T-cell (primary cell): Measurements from ENCODE around the gene REV1. TPM values are rescaled to one million over a fixed set of nuclear protein-coding genes. Genes with fewer than 3 reads are reported as not detected.
A peak's percentile ranks its signal among the peaks of the same experiment; 100 is the strongest.

ENCODE experiments used
- ATAC-seq, 4 experiments: fragments of 200-7000 bp in 3 of 4; fragments of 150-1000 bp in 1 of 4; cut with Tn5 transposase; replicated peaks in 1 of 4; 1 replicate in 3 of 4; 2 replicates in 1 of 4; pipeline ENCODE4 v1.10.0; 2021; ENCODE audit warnings: moderate library complexity in 3 of 4, mild to moderate bottlenecking in 2 of 4, moderate number of reproducible peaks in 1 of 4
- CTCF ChIA-PET, 2 donors: fragments of 300-600 bp; sonication (Branson Sonifier 250); formaldehyde crosslinking; loops; one replicate each; lab custom pipeline; 2022; ENCODE audit warnings: antibody characterized with exemption in 2 of 2; lab: Charles Lee
- POLR2A ChIA-PET, 2 donors: fragments of 300-600 bp; sonication (Branson Sonifier 250); formaldehyde crosslinking; loops; one replicate each; lab custom pipeline; 2022; ENCODE audit warnings: antibody characterized with exemption in 2 of 2; lab: Charles Lee
- DNase-seq, 35 experiments: peaks; one replicate each; pipeline versions ENCODE4 v3.0.0 to v3.0.0-alpha.2; 2013 to 2023
- H3K27ac ChIP-seq: one replicate; pipeline ENCODE4 v1.5.1; 2013; ENCODE audit warnings: low read length
- H3K27me3 ChIP-seq, 2 experiments: replicated peaks in 1 of 2; 1 replicate in 1 of 2; 2 replicates in 1 of 2; pipeline versions ENCODE4 v1.6.1 to v1.7.0; 2013; ENCODE audit warnings: low read length in 1 of 2, mixed read lengths in 1 of 2; ENCODE audit not compliant: control insufficient read depth in 2 of 2, insufficient read depth in 2 of 2; ENCODE audit errors: extremely low read depth in 1 of 2
- H3K36me3 ChIP-seq, 2 donors: 1 replicate in 1 of 2; 2 replicates in 1 of 2; pipeline versions ENCODE4 v1.6.1 to v1.7.0; 2013; ENCODE audit warnings: low read length in 1 of 2; ENCODE audit not compliant: control insufficient read depth in 2 of 2, insufficient read depth in 1 of 2; ENCODE audit errors: extremely low read depth in 1 of 2
- H3K4me1 ChIP-seq, 2 experiments: 1 replicate in 1 of 2; 2 replicates in 1 of 2; pipeline versions ENCODE4 v1.6.1 to v1.7.0; 2013; ENCODE audit warnings: low read length in 2 of 2, mixed read lengths in 1 of 2; ENCODE audit not compliant: insufficient read depth in 2 of 2, control insufficient read depth in 1 of 2; ENCODE audit errors: extremely low read depth in 1 of 2
- H3K4me3 ChIP-seq, 2 donors: 1 replicate in 1 of 2; 2 replicates in 1 of 2; pipeline versions ENCODE4 v1.5.1 to v1.7.0; 2013; ENCODE audit warnings: mild to moderate bottlenecking in 2 of 2, low read length in 1 of 2, moderate library complexity in 1 of 2; ENCODE audit not compliant: control insufficient read depth in 1 of 2; ENCODE audit errors: extremely low read depth in 1 of 2
- H3K9me3 ChIP-seq: 2 replicates; pipeline ENCODE4 v1.7.0; 2013
- H3K27ac Mint-ChIP-seq, 2 donors: one replicate each; pipeline ENCODE4 v1.8.0; 2020 to 2021; ENCODE audit warnings: mild to moderate bottlenecking in 2 of 2, mixed read lengths in 2 of 2
- H3K27me3 Mint-ChIP-seq, 2 donors: one replicate each; pipeline ENCODE4 v1.8.0; 2021 to 2022; ENCODE audit warnings: mixed read lengths in 2 of 2
- H3K36me3 Mint-ChIP-seq: one replicate; pipeline ENCODE4 v1.8.0; 2021; ENCODE audit warnings: mixed read lengths
- H3K4me1 Mint-ChIP-seq, 3 donors: one replicate each; pipeline ENCODE4 v1.8.0; 2020 to 2022; ENCODE audit warnings: mixed read lengths in 3 of 3, mild to moderate bottlenecking in 1 of 3
- H3K4me3 Mint-ChIP-seq, 3 donors: one replicate each; pipeline ENCODE4 v1.8.0; 2020 to 2022; ENCODE audit warnings: mild to moderate bottlenecking in 3 of 3, mixed read lengths in 3 of 3, moderate library complexity in 3 of 3
- H3K9me3 Mint-ChIP-seq, 3 donors: one replicate each; pipeline ENCODE4 v1.8.0; 2020 to 2022; ENCODE audit warnings: mixed read lengths in 3 of 3
- WGBS: methylation state at CpG from one replicate; pipeline ENCODE4 v1.1.5; 2013; ENCODE audit warnings: missing lambda C conversion rate; ENCODE audit not compliant: insufficient coverage; 5-methylcytosine and 5-hydroxymethylcytosine counted together
- total RNA-seq, 35 experiments: library from RNA in 6 of 35; stranded (reverse) in 6 of 35; fragments of 120-200 nt in 1 of 35; gene quantifications; one replicate each; pipeline versions ENCODE4 v1.2.1 to v1.2.4 and lab custom pipeline; 2013 to 2026

The REV1 gene
- total RNA-seq, 5 donors from 2014 or later (not counting 1 experiment from before 2014, with no cell fraction given): 48.0 to 59.9 (median 50.3) TPM

DNA sequence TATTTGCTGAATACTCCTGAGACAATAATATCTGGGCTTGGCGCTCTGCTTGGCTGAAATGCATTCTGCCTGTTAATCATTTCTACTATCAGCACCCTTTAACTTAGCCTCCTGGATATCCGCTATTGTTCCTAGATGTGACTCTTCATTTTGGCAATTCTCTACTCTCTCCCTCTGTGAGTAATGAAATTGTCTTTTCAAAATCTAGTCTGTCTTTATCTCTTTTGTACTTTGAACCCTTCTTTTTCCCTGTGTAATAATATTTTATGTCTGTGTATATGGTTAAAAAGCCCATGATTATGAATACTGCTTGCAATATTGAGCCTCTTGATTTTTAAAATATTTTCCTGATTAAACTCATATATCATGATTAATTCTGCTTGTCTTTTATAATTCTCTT, 6.2 kb upstream of the REV1 start:
- ATAC-seq (no peak), DNase-seq (no peak)
- H3K27me3 ChIP-seq: peaks cover 0 to 14% of the 10 kb centered on the region in 2 experiments
- Mint-ChIP-seq H3K27ac (no peak overlapping the region), H3K36me3 (no peaks in the 10 kb centered on the region), H3K4me1 (peaks cover under 1 to 3% (median 1%) of the 10 kb centered on the region in 3 donors), H3K4me3 (no peak overlapping the region), H3K9me3 (no peaks in the 10 kb centered on the region), H3K27me3 (peaks cover 26 to 31% of the 10 kb centered on the region in 2 donors)
- no peak overlapping the region for H3K27ac ChIP-seq
- POLR2A ChIA-PET: no interaction called here
- no CpG with 5 or more reads among the region's 2 CpGs for WGBS
- H3K9me3 ChIP-seq: no peaks in the 10 kb centered on the region
- CTCF ChIA-PET: interaction anchor here in 1 of 2 donors (0.6 kb wide), 1 partner anchor 12 kb away, joined by 4 read pairs; no protein-coding TSS in a partner anchor
- no peaks in the 10 kb centered on the region for H3K36me3 ChIP-seq
- no peaks in the 10 kb centered on the region for H3K4me1 ChIP-seq
- no peak overlapping the region for H3K4me3 ChIP-seq

DNA sequence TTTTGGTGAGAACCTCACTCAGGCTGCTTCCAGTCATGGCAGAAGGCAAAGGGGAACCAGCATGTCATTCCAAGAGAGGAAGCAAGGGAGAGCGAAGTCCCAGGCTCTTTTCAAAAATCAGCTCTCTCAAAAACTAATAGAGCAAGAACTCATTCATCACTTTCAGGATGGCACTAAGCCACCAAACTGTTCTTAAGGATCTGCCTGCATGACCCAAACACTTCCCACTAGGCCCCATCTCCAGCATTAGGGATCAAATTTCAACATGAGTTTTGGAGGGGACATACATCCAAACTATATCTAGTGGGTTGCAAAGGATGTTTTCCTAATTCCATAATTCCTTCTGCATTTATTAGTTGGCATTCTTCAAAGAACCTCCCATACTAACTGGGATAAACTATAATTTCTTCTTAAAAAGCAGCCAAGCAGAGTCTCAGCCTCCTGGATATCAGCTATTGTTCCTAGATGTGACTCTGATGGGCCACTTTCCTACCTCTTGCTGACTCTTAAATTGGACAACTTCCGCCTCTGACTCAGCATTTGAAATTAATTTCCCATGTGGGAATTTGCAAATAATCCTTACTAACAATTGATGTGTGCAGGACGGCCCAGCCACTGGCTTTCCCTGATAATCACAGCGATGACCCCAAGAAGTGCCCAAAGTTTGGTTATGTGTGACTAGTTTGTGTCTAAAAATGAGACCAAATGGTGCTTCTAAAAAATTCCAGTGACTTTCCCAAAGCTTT, 5.5 kb upstream of the REV1 start:
- ChIA-PET CTCF (no interaction called here), POLR2A (no interaction called here)
- Histone ChIP-seq H3K4me3 (no peak overlapping the region), H3K27ac (no peak overlapping the region), H3K4me1 (peaks cover 2 to 6% of the 10 kb centered on the region in 2 experiments), H3K36me3 (no peaks in the 10 kb centered on the region), H3K27me3 (peaks cover 0 to 14% of the 10 kb centered on the region in 2 experiments), H3K9me3 (no peaks in the 10 kb centered on the region)
- no CpG with 5 or more reads among the region's 4 CpGs for WGBS
- Mint-ChIP-seq H3K36me3 (no peaks in the 10 kb centered on the region), H3K4me3 (no peak overlapping the region), H3K9me3 (no peaks in the 10 kb centered on the region), H3K27me3 (peaks cover 21 to 27% of the 10 kb centered on the region in 2 donors), H3K27ac (no peak overlapping the region), H3K4me1 (peaks cover 6 to 10% (median 7%) of the 10 kb centered on the region in 3 donors)
- ATAC-seq (no peak), DNase-seq (no peak)

DNA sequence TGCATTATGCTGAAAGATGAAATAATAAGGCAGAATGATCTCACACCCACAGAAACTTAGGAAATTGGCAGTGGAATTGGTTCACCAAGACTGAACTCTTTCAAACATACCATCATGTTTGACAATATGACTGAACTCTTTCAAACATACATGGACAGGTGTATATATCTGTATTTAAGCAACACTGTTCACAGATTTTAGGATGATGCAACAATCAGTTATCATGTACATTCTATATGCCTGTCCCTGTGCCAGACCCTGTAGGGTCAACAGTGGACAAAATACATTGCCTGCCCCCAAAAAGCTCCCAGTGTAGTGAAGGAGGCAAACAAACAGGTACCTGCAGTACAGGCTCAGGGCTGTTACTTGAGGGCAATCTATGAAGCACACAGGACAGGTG, 2.9 kb upstream of the REV1 start:
- ChIA-PET POLR2A (no interaction called here), CTCF (no interaction called here)
- no peak overlapping the region for H3K4me3 ChIP-seq
- H3K27ac ChIP-seq: no peak overlapping the region
- H3K9me3 ChIP-seq: no peaks in the 10 kb centered on the region
- no peaks in the 10 kb centered on the region for H3K36me3 Mint-ChIP-seq
- H3K27ac Mint-ChIP-seq: no peak overlapping the region
- H3K4me3 Mint-ChIP-seq: no peak overlapping the region
- H3K4me1 ChIP-seq: peaks cover 11 to 12% of the 10 kb centered on the region in 2 experiments
- peaks cover 15 to 19% (median 18%) of the 10 kb centered on the region in 3 donors for H3K4me1 Mint-ChIP-seq
- peaks cover 0 to 6% of the 10 kb centered on the region in 2 experiments for H3K27me3 ChIP-seq
- H3K36me3 ChIP-seq: no peaks in the 10 kb centered on the region
- DNase-seq (no peak), ATAC-seq (no peak)
- no peaks in the 10 kb centered on the region for H3K9me3 Mint-ChIP-seq
- peaks cover 4% of the 10 kb centered on the region in 2 donors for H3K27me3 Mint-ChIP-seq

GRCh38 chr2:99490623-99491461, 1.0 kb upstream of the REV1 start:
- Mint-ChIP-seq H3K4me1 (peaks cover 30 to 36% (median 31%) of the 10 kb centered on the region in 3 donors), H3K27me3 (no peaks in the 10 kb centered on the region), H3K9me3 (no peaks in the 10 kb centered on the region), H3K4me3 (peak overlapping the region; percentile 94 to 97 (median 97)), H3K36me3 (no peaks in the 10 kb centered on the region), H3K27ac (peak overlapping the region; percentile 99)
- Histone ChIP-seq H3K4me1 (peaks cover 13 to 18% of the 10 kb centered on the region in 2 experiments), H3K27ac (peak overlapping the region; percentile 80), H3K4me3 (peak overlapping the region; percentile 62 to 87), H3K36me3 (no peaks in the 10 kb centered on the region), H3K27me3 (no peaks in the 10 kb centered on the region), H3K9me3 (no peaks in the 10 kb centered on the region)
- 30% methylated on average over 13 of the region's 31 CpGs for WGBS
- CTCF ChIA-PET: interaction anchor here in 1 of 2 donors (0.6 to 1.9 kb wide), 7 partner anchors 27 to 1090 kb away, joined by 3 to 6 read pairs (median 3); partner anchors contain the start of genes MITD1 and TXNDC9
- ATAC-seq (peak in 2 of 4 experiments; percentile 0 to 2), DNase-seq (no peak)
- POLR2A ChIA-PET: interaction anchor here in 1 of 2 donors (0.8 to 1.0 kb wide), 2 partner anchors 50 to 350 kb away, joined by 3 read pairs; partner anchors contain the start of gene C2orf15

- POLR2A ChIA-PET: no interaction called here
- H3K27me3 ChIP-seq: no peaks in the 10 kb centered on the region
- Mint-ChIP-seq H3K27me3 (no peaks in the 10 kb centered on the region), H3K9me3 (no peaks in the 10 kb centered on the region), H3K4me3 (peak overlapping the region; percentile 96 to 99 (median 97)), H3K27ac (peak overlapping the region; percentile 90 to 97), H3K4me1 (peaks cover 47 to 51% (median 47%) of the 10 kb centered on the region in 3 donors), H3K36me3 (no peaks in the 10 kb centered on the region)
- H3K4me1 ChIP-seq: peaks cover 13 to 18% of the 10 kb centered on the region in 2 experiments
- no peaks in the 10 kb centered on the region for H3K9me3 ChIP-seq
- no peaks in the 10 kb centered on the region for H3K36me3 ChIP-seq
- peak in 33 of 35 experiments; percentile 14 to 70 (median 34) for DNase-seq
- peak overlapping the region; percentile 64 to 87 for H3K4me3 ChIP-seq
- ATAC-seq: peak; percentile 29 to 37 (median 33)
- CTCF ChIA-PET: no interaction called here
- WGBS: under 1% methylated on average over 85 of the region's 95 CpGs
- H3K27ac ChIP-seq: peak overlapping the region; percentile 75
These were observed 605 bp downstream of the REV1 start for GRCh38 chr2:99489063-99489760.
